ENCODE data around the gene MTLN. TPM values are rescaled to one million over a fixed set of nuclear protein-coding genes. Genes with fewer than 3 reads are reported as not detected.

The MTLN gene
- total and polyA plus RNA-seq, 2 of the 8 experiments (the other 6 are each of a cell fraction or from before 2014, with no cell fraction given): 38.6 to 104 TPM

DNA sequence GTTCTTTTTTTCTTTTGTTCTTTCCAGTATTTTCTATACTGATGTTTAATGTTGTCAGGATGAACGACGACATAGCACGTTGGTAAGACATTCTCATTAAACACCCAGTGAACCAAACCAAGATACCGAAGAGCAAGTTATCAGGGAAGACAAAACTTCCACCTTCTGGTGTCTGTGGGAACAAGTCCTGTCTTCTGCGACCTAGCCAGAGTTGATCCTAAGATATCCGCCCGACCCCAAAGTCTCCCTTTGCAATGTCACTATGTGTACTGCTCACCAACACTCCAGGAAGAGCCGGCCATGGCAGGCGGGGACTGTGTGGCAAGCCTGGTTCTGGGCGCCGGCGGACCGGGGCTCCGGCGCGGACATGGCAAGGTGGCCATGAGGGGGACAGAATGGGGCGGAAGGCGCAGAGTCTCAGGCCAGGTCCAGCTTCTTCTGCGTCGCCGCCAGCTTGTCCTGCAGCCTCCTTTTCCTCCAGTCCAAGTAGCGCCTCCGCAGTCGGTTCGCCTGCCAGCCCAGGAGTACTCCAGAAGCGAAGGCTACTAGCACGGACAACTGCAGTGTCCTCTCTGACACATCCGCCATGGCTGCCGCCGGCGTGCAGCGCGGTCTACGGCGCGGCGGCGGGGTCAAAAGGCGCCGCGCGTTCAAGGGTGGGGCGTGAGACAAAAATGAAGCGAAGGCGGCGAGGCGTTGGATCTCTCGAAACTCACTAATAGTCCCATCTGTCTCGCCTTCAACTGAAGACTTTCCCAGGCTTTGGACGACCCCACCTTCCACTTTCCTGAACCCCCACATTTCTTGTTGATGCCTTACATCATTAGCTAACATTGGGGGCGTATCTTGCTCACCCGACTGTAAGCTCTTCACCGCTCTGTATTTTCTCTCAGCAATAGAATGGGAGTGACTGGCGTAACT lies at the start of gene MTLN (continued):
- TF ChIP-seq TAF7 (optimal IDR thresholded peaks at IDR 0.05; ENCODE audit: borderline replicate concordance, low read depth, low read length) (no peak), SP1 (IDR thresholded peaks at IDR 0.05; ENCODE audit: low read depth, low read length) (no peak), CTBP2 (IDR thresholded peaks at IDR 0.05; ENCODE audit: borderline replicate concordance, insufficient read depth, insufficient read length, low read length) (no peak), SP4 (IDR thresholded peaks at IDR 0.05; ENCODE audit: low read length) (no peak), EZH2 (IDR thresholded peaks at IDR 0.05; ENCODE audit: low read depth, low read length, severe bottlenecking) (no peak), RNF2 (IDR thresholded peaks at IDR 0.05; ENCODE audit: borderline replicate concordance, low read depth, low read length, missing control alignments, poor library complexity, severe bottlenecking) (no peak), SP2 (IDR thresholded peaks at IDR 0.05; ENCODE audit: low read length) (no peak), POLR2A (IDR thresholded peaks at IDR 0.05; ENCODE audit: control extremely low read depth in 1 of 2, low read depth in 2 of 2, low read length in 2 of 2) (peak; percentile 41 to 84), FOSL1 (IDR thresholded peaks at IDR 0.05; ENCODE audit: insufficient read depth, low read depth, low read length) (no peak), EP300 (IDR thresholded peaks at IDR 0.05; ENCODE audit: borderline replicate concordance in 1 of 2, low read depth in 2 of 2, low read length in 2 of 2) (no peak), RAD21 (IDR thresholded peaks at IDR 0.05 in 1 of 2, conservative IDR thresholded peaks at IDR 0.05 in 1 of 2; ENCODE audit: low read depth in 2 of 2, low read length in 2 of 2) (no peak)

Data from H1 (cell line).